ENCODE measurements around the gene UCP2. TPM values are rescaled to one million over a fixed set of nuclear protein-coding genes. Genes with fewer than 3 reads are reported as not detected.

The UCP2 gene
- total and polyA plus RNA-seq, 4 donors: 44.7 to 207 (median 139) TPM

DNA sequence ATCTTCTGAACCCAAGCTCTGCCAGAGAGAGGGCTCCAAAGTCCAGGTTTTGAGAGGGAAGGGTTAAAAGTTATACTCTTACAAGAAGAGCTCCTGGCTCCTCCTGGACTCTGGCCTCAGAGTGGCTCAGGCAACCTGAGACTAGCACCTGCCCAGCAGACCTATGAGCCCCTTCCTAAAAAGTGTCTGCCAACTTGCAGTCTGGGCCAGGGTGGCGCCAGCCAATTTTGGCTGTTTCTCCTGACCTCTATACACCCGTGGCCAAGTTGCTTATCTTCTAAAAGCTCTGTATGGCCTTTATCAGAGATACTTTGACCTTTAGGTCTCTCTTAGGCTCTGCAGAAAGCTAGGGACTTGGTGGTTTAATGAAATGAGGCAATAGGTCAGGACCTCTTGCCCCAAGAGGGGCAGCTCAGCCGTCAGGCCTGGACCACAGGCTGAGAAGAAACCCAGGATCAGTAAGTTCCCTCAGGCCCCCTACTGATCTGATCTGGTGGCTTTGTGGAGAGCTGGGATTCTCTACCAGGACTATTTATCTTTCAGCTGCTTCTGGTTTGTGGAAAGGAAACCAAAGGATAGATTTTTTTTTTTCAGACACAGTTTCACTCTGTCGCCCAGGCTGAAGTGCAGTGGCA is 36.6 kb upstream of the UCP2 start:
- Histone ChIP-seq H3K4me1 (ENCODE audit: control insufficient read depth in 5 of 5, insufficient read depth in 5 of 5, low read length in 5 of 5) (peaks cover 4 to 17% (median 7%) of the 10 kb centered on the region in 5 donors), H3K36me3 (ENCODE audit: control insufficient read depth in 4 of 4, insufficient read depth in 4 of 4, low read length in 4 of 4) (peaks cover 0 to 8% (median 1%) of the 10 kb centered on the region in 4 donors), H3K27ac (ENCODE audit: low read depth in 1 of 2, low read length in 1 of 2) (peak overlapping the region; percentile 78 to 91), H3K4me3 (no peak overlapping the region), H3K9ac (ENCODE audit: insufficient read depth in 1 of 2, low read length in 2 of 2) (no peak overlapping the region), H3K27me3 (ENCODE audit: control insufficient read depth in 3 of 3, insufficient read depth in 3 of 3, low read length in 2 of 3) (no peaks in the 10 kb centered on the region), H3K9me3 (ENCODE audit: control insufficient read depth in 4 of 4, insufficient read depth in 3 of 4, low read length in 3 of 4) (no peaks in the 10 kb centered on the region)
- no peak for ATAC-seq (ENCODE audit: insufficient read depth, low FRiP score)
- WGBS, 2 donors: 52 to 62% methylated on average over 4 of the region's 4 CpGs
- TF ChIP-seq, protein P1, sequence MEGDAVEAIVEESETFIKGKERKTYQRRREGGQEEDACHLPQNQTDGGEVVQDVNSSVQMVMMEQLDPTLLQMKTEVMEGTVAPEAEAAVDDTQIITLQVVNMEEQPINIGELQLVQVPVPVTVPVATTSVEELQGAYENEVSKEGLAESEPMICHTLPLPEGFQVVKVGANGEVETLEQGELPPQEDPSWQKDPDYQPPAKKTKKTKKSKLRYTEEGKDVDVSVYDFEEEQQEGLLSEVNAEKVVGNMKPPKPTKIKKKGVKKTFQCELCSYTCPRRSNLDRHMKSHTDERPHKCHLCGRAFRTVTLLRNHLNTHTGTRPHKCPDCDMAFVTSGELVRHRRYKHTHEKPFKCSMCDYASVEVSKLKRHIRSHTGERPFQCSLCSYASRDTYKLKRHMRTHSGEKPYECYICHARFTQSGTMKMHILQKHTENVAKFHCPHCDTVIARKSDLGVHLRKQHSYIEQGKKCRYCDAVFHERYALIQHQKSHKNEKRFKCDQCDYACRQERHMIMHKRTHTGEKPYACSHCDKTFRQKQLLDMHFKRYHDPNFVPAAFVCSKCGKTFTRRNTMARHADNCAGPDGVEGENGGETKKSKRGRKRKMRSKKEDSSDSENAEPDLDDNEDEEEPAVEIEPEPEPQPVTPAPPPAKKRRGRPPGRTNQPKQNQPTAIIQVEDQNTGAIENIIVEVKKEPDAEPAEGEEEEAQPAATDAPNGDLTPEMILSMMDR (IDR thresholded peaks at IDR 0.05; ENCODE audit: control extremely low read depth, extremely low read depth): no peak
- no peak for DNase-seq

DNA sequence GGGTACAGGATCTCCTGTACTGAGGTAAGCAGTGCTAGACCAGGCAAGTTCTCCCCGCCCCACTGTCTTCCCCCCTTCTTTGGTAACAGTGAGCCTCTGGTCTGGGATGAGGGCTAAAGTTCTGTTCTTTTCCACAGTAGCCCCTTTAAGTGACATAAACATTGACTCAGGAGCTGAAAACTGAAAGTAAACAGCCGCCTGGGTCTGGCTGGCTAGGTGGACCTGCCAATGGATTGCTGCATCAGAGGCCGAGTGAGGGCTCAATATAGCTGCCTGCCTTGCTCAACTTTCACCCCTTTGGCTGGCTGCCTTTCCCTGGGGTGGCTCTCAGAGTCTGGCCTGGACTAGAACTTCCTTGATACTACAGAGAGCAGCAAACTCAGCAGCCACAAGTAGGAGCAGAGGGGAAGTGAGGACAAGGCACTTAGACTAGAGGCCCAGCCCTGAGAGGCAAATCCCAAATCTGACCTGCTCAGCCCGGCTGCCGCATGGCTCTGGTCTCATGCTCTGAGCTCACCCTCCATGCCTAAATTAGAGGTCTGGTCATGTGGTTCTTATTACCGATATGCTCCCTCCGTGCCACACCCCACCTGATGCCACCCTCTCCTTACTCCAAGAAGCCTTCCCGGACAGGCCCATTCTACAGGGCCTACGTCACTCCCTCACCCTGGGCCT is 35.8 kb upstream of the UCP2 start:
- Histone ChIP-seq H3K36me3 (ENCODE audit: control insufficient read depth in 4 of 4, insufficient read depth in 4 of 4, low read length in 4 of 4) (peaks cover 0 to 8% (median 1%) of the 10 kb centered on the region in 4 donors), H3K27ac (ENCODE audit: low read depth in 1 of 2, low read length in 1 of 2) (peak overlapping the region; percentile 78 to 91), H3K4me1 (ENCODE audit: control insufficient read depth in 5 of 5, insufficient read depth in 5 of 5, low read length in 5 of 5) (peaks cover 4 to 17% (median 7%) of the 10 kb centered on the region in 5 donors), H3K4me3 (no peak overlapping the region), H3K9ac (ENCODE audit: insufficient read depth in 1 of 2, low read length in 2 of 2) (no peak overlapping the region), H3K27me3 (ENCODE audit: control insufficient read depth in 3 of 3, insufficient read depth in 3 of 3, low read length in 2 of 3) (no peaks in the 10 kb centered on the region), H3K9me3 (ENCODE audit: control insufficient read depth in 4 of 4, insufficient read depth in 3 of 4, low read length in 3 of 4) (no peaks in the 10 kb centered on the region)
- WGBS, 2 donors: 45 to 51% methylated on average over 9 of the region's 9 CpGs
- DNase-seq (peak; percentile 46 to 80 (median 57)), ATAC-seq (ENCODE audit: insufficient read depth, low FRiP score) (peak; percentile 79)
- TF ChIP-seq, protein P1 (IDR thresholded peaks at IDR 0.05; ENCODE audit: control extremely low read depth, extremely low read depth): no peak

- WGBS, 2 donors: 86 to 94% methylated on average over 3 of the region's 3 CpGs
- Histone ChIP-seq H3K4me1 (ENCODE audit: control insufficient read depth in 5 of 5, insufficient read depth in 5 of 5, low read length in 5 of 5) (peaks cover 4 to 17% (median 7%) of the 10 kb centered on the region in 5 donors), H3K4me3 (no peak overlapping the region), H3K9me3 (ENCODE audit: control insufficient read depth in 4 of 4, insufficient read depth in 3 of 4, low read length in 3 of 4) (no peaks in the 10 kb centered on the region), H3K27me3 (ENCODE audit: control insufficient read depth in 3 of 3, insufficient read depth in 3 of 3, low read length in 2 of 3) (no peaks in the 10 kb centered on the region), H3K9ac (ENCODE audit: insufficient read depth in 1 of 2, low read length in 2 of 2) (no peak overlapping the region), H3K36me3 (ENCODE audit: control insufficient read depth in 4 of 4, insufficient read depth in 4 of 4, low read length in 4 of 4) (peaks cover 0 to 8% (median 3%) of the 10 kb centered on the region in 4 donors), H3K27ac (ENCODE audit: low read depth in 1 of 2, low read length in 1 of 2) (peak overlapping the region in 1 of 2 donors; percentile 78)
- DNase-seq (no peak), ATAC-seq (ENCODE audit: insufficient read depth, low FRiP score) (no peak)
- TF ChIP-seq, protein P1 (IDR thresholded peaks at IDR 0.05; ENCODE audit: control extremely low read depth, extremely low read depth): no peak
Observed at GRCh38 chr11:74017631-74018030, 35.0 kb upstream of the UCP2 start.
